Body of pancreas (tissue), 4 donors: ENCODE data around the gene THAP6.

Experiments
- CTCF ChIP-seq, 7 experiments: fragments of 450-650 bp in 4 of 7; fragments of 200-600 bp in 3 of 7; sonication (generic) in 3 of 7; IDR thresholded peaks; one replicate each; pipeline ENCODE4 v1.5.1; 2016 to 2019; ENCODE audit warnings: antibody characterized with exemption in 7 of 7
- POLR2A ChIP-seq, 3 donors: fragments of 450-650 bp; IDR thresholded peaks; one replicate each; pipeline ENCODE4 v1.6.1; 2016; ENCODE audit warnings: antibody characterized with exemption in 3 of 3, mild to moderate bottlenecking in 2 of 3

DNA sequence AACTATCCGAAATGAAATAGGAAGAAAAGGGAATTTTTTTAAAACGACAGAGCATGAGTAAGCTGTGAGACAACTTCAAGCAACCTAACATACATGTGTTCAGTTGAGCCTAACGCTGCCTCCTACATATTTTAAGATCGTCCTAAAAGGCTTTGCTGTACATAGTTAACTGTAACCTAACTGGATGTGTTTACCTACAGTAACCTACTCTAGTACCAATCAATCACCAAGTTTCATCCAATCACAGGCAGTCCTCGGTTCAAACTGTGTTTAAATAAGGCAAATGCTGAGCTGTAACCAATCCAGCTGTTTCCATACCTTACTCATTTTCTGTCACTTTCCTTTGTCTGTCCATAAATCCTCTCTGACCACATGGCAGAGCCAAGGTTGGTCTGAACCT lies 17.1 kb upstream of the THAP6 start:
- TF ChIP-seq CTCF (IDR thresholded peaks at IDR 0.05) = no peak
- no peak for TF ChIP-seq POLR2A (IDR thresholded peaks at IDR 0.05)
